ENCODE results near the gene SCAPER.

Gene SCAPER

DNA sequence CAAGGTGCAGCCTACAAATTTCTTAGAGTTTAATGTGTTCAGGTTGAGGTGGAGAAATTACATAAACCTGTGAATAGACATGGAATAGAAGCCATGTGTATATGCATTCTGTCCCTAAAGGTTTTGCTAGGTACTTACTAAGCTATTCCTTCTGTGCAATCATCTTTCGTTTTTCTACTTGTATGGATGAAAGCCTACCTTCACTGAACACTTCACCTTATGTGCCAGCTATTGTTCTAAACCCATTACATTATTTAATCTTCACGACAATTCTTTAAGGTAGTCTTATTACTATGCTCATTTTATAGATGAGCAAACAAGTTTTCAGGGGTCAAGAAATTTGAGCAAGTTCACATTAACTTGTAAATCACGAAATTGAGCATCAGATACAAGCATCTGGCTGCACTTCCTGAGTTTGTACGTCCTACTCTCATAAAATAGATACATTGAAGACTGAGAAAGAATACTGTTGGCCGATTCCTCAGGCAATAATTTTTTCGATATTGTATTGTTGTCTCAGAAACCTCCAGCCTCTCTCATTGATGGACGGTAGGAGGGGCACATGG, 25.8 kb upstream of the SCAPER start:
- Histone ChIP-seq H2AFZ (peak overlapping the region; percentile 94), H3K79me2 (peaks cover 2% of the 10 kb centered on the region), H3K4me3 (ENCODE audit: low read depth, low read length) (peak overlapping the region; percentile 74), H3K9me3 (ENCODE audit: control insufficient read depth, low read length) (no peaks in the 10 kb centered on the region), H3K36me3 (ENCODE audit: control insufficient read depth, insufficient read depth, low read length) (no peaks in the 10 kb centered on the region), H3K9ac (no peak overlapping the region), H3K27me3 (ENCODE audit: control insufficient read depth, insufficient read depth, low read length) (no peaks in the 10 kb centered on the region), H3K4me1 (no peaks in the 10 kb centered on the region), H3K4me2 (ENCODE audit: low read length) (peak overlapping the region; percentile 87), H3K27ac (peak overlapping the region; percentile 61)
- TF ChIP-seq, protein P1, sequence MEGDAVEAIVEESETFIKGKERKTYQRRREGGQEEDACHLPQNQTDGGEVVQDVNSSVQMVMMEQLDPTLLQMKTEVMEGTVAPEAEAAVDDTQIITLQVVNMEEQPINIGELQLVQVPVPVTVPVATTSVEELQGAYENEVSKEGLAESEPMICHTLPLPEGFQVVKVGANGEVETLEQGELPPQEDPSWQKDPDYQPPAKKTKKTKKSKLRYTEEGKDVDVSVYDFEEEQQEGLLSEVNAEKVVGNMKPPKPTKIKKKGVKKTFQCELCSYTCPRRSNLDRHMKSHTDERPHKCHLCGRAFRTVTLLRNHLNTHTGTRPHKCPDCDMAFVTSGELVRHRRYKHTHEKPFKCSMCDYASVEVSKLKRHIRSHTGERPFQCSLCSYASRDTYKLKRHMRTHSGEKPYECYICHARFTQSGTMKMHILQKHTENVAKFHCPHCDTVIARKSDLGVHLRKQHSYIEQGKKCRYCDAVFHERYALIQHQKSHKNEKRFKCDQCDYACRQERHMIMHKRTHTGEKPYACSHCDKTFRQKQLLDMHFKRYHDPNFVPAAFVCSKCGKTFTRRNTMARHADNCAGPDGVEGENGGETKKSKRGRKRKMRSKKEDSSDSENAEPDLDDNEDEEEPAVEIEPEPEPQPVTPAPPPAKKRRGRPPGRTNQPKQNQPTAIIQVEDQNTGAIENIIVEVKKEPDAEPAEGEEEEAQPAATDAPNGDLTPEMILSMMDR (IDR thresholded peaks at IDR 0.05), result no peak

DNA sequence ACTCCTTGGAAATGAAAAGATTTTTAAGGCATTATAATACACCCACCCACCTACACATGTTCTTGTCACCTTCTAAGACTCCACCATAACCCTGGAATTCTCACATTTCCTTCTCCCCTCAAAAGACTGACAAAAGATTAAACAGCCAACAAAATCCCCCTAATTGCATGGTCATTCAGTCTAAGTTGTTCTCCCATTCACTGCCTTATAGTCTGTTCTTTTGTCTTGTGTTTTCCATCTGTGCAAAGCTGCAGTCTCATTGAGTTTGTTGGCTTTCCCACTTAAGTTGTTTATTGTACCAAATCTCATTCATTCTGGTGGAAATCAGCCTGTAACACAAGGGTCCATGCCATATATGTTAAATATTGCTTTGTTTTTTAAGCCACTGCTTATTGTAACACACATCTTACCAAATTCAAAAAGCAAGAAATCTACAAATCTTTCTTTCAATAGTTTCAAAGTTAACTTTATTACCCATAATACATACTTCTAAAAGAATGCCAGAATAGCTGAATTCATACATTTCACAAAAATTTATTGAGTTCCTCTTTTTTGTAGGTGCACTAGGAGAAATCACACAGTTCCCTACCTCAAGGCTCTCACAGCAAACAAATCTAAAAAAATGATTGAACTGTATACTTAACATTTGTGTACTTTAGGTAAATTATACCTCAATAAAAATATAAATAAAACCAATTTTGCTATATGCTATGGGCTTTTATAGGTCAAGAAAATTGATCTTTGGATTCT, 24.0 kb upstream of the SCAPER start:
- Histone ChIP-seq H3K79me2 (peaks cover 2% of the 10 kb centered on the region), H3K27ac (no peak overlapping the region), H3K27me3 (ENCODE audit: control insufficient read depth, insufficient read depth, low read length) (no peaks in the 10 kb centered on the region), H3K9ac (no peak overlapping the region), H3K4me1 (no peaks in the 10 kb centered on the region), H3K4me2 (ENCODE audit: low read length) (no peak overlapping the region), H3K4me3 (ENCODE audit: low read depth, low read length) (no peak overlapping the region), H2AFZ (no peak overlapping the region), H3K9me3 (ENCODE audit: control insufficient read depth, low read length) (no peaks in the 10 kb centered on the region), H3K36me3 (ENCODE audit: control insufficient read depth, insufficient read depth, low read length) (no peaks in the 10 kb centered on the region)
- TF ChIP-seq, protein P1 (IDR thresholded peaks at IDR 0.05), result no peak

DNA sequence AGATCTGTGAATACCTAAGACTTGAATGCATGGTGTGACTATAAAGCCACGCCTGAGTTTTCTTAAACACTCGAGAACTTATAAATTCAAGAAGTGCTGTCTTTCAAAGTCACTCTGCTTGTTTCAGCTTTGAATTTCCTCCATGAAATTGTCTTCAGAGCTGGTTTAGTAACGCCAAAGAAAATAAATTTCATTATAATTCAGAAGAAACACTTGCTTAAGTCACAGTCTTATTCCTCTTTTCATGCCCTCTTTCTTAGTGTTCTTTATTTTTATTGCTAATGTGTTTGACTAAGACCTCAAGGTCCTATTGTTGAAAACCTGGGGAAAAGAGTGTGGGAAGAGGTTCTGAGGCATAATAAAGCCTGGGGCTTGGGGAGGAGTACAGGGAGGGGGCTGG, 23.1 kb upstream of the SCAPER start:
- Histone ChIP-seq H3K4me1 (no peaks in the 10 kb centered on the region), H3K27me3 (ENCODE audit: control insufficient read depth, insufficient read depth, low read length) (no peaks in the 10 kb centered on the region), H3K27ac (no peak overlapping the region), H3K4me2 (ENCODE audit: low read length) (no peak overlapping the region), H3K4me3 (ENCODE audit: low read depth, low read length) (no peak overlapping the region), H3K9me3 (ENCODE audit: control insufficient read depth, low read length) (no peaks in the 10 kb centered on the region), H3K9ac (no peak overlapping the region), H3K79me2 (peaks cover 2% of the 10 kb centered on the region), H2AFZ (peak overlapping the region; percentile 28), H3K36me3 (ENCODE audit: control insufficient read depth, insufficient read depth, low read length) (no peaks in the 10 kb centered on the region)
- TF ChIP-seq, protein P1 (IDR thresholded peaks at IDR 0.05), result no peak

DNA sequence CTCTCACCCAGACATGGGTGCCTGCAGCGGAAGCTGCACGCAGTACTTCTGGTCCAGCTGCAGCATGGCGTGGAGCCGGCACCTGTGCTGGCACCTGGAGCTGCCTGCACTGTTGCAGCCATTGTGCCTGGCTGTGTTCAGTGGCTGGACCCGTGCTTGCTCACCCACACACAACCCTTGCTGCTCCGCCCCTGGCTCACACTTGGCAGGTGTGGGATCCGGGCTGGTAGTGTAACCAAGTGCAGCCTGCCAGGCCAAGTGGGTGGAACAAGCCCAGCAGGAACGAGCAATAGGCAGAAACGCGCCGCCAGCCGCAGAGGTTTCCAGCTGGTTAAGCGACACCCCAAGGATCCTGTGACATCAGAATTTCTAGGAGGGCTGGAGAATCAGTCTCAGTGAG, 11.2 kb upstream of the SCAPER start:
- Histone ChIP-seq H3K4me2 (ENCODE audit: low read length) (no peak overlapping the region), H2AFZ (no peak overlapping the region), H3K27ac (no peak overlapping the region), H3K4me3 (ENCODE audit: low read depth, low read length) (no peak overlapping the region), H3K4me1 (no peaks in the 10 kb centered on the region), H3K9me3 (ENCODE audit: control insufficient read depth, low read length) (no peaks in the 10 kb centered on the region), H3K79me2 (no peaks in the 10 kb centered on the region), H3K9ac (no peak overlapping the region), H3K27me3 (ENCODE audit: control insufficient read depth, insufficient read depth, low read length) (no peaks in the 10 kb centered on the region), H3K36me3 (ENCODE audit: control insufficient read depth, insufficient read depth, low read length) (no peaks in the 10 kb centered on the region)
- TF ChIP-seq, protein P1 (IDR thresholded peaks at IDR 0.05), result no peak

DNA sequence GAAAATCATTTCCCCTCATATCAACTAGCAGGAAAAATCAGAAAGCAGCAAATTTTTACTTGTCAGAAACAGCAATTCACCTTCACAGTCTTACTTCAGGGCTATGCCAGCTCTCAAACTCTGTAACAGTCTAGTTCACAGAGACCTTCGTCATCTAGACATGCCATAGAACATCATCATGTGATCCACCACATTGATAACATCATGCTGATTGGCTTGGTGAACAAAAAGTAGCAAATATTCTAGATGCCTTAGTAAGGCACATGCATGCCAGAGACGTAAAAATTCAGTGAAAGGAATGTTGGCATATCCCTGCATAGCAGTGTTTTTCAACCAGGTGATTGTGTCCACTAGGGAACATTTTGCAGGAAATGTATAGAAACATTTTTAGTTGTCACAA, 8.6 kb upstream of the SCAPER start:
- no peaks in the 10 kb centered on the region for H3K27me3 ChIP-seq (ENCODE audit: control insufficient read depth, insufficient read depth, low read length)
- TF ChIP-seq, protein P1 (IDR thresholded peaks at IDR 0.05), result no peak
- H3K36me3 ChIP-seq (ENCODE audit: control insufficient read depth, insufficient read depth, low read length), result no peaks in the 10 kb centered on the region
- no peak overlapping the region for H3K9ac ChIP-seq
- H3K4me1 ChIP-seq, result no peaks in the 10 kb centered on the region
- no peak overlapping the region for H3K4me2 ChIP-seq (ENCODE audit: low read length)
- no peaks in the 10 kb centered on the region for H3K9me3 ChIP-seq (ENCODE audit: control insufficient read depth, low read length)
- H3K4me3 ChIP-seq (ENCODE audit: low read depth, low read length), result no peak overlapping the region
- no peaks in the 10 kb centered on the region for H3K79me2 ChIP-seq
- no peak overlapping the region for H3K27ac ChIP-seq
- no peak overlapping the region for H2AFZ ChIP-seq
